Vagina (tissue), 2 donors: ENCODE results near the gene LMBRD2.
"Not testable (repeated sequence)": the region's sequence is repeated elsewhere in the genome, so short reads cannot be mapped to it uniquely, and the experiment has no call there.

Experiments used
- CTCF ChIP-seq, 3 experiments: fragments of 450-650 bp in 2 of 3; fragments of 200-600 bp in 1 of 3; sonication (generic) in 1 of 3; IDR thresholded peaks; one replicate each; pipeline ENCODE4 v1.5.1; 2017 to 2019; ENCODE audit warnings: antibody characterized with exemption in 3 of 3, mild to moderate bottlenecking in 2 of 3, moderate library complexity in 2 of 3
- POLR2AphosphoS5 ChIP-seq, 2 donors: sonication (generic); formaldehyde crosslinking; IDR thresholded peaks; one replicate each; pipeline ENCODE4 v1.9.0; 2017; ENCODE audit warnings: antibody characterized with exemption in 2 of 2, mild to moderate bottlenecking in 2 of 2, low read depth in 1 of 2; ENCODE audit not compliant: insufficient read depth in 1 of 2

DNA sequence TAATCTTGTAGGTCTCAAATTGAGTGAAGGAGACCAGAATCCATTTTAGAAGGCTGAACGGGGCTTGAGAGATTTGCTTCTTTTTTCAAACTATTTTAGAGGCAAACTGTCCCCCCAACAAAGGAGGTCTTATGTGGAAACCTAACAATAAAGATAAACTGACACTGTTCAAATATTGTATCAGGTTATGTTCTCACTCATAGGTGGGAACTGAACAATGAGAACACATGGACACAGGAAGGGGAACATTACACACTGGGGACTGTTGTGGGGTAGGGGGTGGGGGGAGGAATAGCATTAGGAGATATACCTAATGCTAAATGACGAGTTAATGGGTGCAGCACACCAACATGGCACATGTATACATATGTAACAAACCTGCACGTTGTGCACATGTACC lies 47.1 kb upstream of the LMBRD2 start:
- TF ChIP-seq POLR2AphosphoS5 (IDR thresholded peaks at IDR 0.05; ENCODE audit: insufficient read depth in 1 of 2, low read depth in 1 of 2); CTCF (IDR thresholded peaks at IDR 0.05): not testable (repeated sequence)
